Stimulated activated CD8-positive, alpha-beta memory T cell treated with anti-CD3 and anti-CD28 coated beads, Interleukin-12 subunit alpha, Interleukin-12 subunit beta, amount 100 ng/mL, for 24 hours (primary cell): ENCODE data around the gene GTF2IRD1.
"Not testable (repeated sequence)": the region's sequence is repeated elsewhere in the genome, so short reads cannot be mapped to it uniquely, and the experiment has no call there.

Source experiments
- DNase-seq: peaks from one replicate; pipeline ENCODE4 v3.0.0-alpha.2; 2020; ENCODE audit errors: extremely low read depth

The GTF2IRD1 gene

DNA sequence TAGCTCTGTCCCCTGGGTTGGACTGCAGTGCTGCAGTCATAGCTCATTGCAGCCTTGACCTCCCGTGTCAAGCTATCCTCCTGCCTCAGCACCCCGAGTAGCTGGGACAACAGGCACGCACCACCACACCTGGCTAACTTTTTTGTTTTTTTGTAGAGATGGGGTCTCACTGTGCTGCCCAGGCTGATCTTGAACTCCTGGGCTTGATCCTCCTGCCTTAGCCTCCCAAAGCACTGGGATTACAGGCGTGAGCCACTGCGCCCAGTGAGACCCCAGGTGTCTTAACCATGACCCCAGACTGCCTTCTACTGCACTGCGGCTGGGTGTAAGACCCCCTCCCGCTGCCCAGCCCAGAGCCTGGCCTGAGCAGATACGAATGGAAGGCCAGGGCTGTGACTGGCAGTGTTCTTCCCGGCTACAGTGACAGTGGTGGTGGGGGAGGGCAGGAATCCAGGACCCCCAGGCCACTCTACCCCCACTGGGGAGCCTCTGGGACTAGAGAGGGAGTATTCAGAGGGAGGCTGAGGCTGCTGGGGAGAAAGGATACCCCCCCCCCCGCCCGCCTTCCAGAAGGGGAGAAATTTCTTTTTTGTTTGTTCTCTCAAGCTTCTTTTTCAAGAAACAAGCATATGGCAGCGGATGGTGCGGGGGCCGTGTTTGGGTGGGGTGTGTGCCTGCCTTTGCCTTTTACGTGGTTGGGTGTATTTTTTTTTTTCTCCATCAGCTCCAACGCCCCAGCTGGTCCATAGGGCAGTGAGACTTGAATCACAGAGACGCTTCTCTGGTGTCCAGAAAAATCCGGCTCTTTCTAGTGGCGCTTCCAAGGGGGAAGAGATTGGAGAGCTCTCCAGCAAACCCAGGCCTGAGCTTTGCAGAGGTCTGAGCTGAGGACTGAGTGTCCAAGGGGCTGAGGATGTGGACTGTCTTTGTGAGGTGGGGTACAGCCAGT is 36.6 kb downstream of the GTF2IRD1 start:
- no peak for DNase-seq

DNA sequence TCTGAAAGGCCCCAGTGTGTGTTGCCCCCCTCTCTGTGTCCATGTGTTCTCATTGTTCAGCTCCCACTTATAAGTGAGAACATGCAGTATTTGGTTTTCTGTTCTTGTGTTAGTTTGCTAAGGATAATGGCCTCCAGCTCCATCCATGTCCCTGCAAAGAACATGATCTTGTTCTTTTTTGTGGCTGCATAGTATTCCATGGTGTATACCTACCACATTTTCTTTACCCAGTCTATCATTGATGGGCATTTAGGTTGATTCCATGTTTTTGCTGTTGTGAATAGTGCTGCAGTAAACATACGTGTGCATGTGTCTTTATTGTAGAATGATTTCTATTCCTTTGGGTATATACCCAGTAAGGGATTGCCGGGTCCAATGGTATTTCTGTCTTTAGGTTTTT is 37.8 kb downstream of the GTF2IRD1 start:
- DNase-seq: not testable (repeated sequence)

- DNase-seq: no peak
Observed at GRCh38 chr7:74493295-74493694, 39.6 kb downstream of the GTF2IRD1 start.

DNA sequence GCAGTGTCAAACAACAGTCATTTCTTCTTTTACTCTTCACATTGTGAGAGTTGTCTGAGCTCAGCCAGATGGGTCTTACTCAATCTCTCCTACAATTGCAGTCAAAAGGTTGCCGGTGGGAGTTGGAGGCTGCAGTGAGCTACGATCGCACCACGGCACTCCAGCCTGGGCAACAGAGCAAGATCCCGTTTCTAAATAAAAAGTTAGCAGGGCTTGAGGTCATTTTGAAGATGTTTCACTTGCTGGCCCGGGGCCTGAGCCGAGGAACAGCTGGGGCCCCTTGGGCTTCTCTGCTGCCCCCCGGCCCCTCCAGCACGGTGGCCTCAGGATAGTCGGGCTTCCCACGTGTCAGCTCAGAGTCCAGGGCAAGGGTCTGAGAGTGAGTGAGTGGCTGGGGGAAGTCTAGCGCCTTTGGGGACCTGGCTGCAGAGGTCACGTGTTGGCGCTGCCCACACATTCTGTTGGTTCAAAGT is 40.4 kb downstream of the GTF2IRD1 start:
- DNase-seq: no peak

DNA sequence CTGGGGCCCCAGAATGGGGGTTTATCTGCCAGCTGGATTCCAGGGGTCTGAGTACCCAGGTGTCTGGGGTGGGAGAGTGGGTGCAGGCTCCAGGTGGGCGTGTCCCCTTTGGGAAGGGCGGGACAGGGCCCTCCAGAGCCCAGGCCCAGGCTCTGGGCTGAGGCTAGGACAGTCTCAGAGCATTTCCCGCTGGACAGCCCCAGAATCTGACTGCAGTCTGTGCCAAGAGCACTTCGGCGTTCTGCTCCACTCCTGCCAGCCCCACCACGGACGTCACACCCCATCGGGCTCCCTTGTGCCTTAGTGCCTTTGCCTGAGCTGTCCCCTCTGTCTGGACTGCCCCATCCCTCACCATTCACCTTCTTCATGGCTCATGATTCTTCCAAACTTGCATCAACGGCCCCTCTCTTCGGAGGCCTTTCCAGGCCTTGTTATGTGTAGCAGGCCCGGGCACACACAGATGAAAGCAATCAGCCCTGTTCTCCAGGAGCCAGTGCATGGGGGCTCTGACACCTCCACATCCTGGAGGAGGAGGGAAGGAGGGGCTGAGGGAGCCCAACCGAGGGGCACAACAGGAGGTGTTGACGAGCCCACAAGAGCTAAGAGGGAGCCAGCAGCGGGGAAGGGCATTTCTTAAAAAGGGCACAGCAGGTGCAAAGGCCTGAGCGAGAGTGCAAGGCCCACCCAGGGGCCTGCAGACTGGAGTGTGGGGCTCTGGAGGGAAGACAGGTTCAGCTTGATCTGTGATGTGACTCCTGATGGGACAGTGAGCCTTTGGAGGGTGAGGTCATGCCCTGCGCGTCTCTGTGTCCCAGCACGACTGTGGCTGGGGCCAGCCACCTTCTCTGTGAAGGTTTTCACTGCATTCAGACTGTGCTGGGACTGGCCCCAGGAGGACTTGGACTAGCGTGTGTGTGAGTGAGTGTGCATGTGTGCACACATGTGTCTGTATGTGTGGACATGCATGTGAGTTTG is 41.7 kb downstream of the GTF2IRD1 start:
- DNase-seq: no peak

- no peak for DNase-seq
Observed at GRCh38 chr7:74496272-74496671, 42.6 kb downstream of the GTF2IRD1 start.

- not testable (repeated sequence) for DNase-seq
Observed at GRCh38 chr7:74496773-74497172, 43.1 kb downstream of the GTF2IRD1 start.

DNA sequence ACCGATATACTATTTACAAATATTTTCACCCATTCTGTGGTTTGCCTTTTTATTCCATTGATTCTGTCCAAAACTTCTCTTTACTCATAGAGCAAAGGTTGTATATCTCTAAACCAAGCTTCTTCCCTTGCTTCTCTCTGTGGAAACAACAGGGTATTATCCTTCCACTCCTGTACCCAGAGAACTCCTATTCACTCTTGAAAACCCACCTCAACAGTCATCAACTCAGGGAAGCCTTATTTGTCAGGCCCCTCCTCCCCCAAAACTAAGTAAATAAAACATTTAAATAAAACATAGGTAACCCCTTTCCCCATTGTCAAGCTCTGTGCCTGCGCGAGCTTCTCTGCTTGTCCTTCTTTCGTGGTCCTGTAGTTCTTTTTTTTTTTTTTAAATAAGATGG is 44.6 kb downstream of the GTF2IRD1 start:
- no peak for DNase-seq

DNA sequence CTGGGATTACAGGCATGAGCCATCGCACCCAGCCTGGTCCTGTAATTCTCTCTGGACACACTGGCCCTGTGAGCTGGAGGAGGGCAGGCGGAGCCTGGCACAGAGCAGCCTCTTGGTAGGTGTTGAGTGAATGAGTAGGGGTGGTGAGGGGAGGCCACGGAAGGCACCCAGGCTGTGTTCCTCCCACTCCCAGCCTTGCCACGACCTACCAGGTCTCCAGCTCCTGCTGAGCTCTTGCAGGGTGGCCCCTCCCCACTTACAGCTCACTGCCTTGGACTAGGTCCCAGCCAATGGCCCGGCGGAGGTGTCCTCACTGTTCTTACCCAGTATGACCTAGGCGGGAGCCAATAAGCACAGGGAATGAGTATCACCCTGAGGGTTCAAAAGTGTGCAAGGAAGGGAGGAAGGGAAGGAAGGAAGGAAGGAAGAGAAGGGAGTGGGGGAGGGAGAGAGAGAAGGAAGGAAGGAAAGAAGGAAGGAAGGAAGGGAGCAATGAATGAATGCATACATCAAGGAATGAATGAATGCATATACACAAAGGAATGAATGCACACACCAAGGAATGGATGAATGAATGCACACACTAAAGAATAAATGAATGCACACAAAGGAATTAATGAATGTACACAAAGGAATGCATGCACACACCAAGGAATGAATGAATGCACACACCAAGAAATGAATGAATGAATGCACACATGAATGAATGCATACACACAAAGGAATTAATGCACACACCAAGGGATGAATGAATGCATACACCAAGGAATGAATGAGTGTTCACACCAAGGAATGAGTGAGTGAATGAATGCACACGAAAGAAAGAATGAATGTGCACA is 45.5 kb downstream of the GTF2IRD1 start:
- no peak for DNase-seq

DNA sequence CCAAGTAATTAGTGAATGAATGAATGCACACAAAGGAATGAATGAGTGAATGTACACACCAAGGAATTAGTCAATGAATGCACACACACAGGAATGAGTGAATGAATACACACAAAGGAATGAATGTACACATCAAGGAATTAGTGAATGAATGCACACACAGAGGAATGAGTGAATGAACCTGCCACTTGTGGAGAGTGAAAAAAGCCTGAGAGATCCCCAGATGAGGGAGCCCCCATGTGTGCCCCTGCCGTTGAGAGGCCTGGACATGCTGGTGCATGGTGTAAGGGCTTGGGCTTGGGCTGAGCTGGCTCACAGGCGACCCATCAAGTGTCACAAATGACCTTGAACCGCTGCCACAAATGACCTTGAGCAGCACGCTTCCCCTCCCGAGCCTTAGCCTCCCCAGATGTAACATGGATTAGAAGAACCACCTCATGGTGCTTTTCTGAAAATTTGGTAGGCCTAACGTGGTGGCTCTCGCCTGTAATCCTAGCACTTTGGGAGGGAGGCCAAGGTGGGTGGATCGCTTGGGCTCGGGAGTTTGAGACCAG is 46.2 kb downstream of the GTF2IRD1 start:
- no peak for DNase-seq

DNA sequence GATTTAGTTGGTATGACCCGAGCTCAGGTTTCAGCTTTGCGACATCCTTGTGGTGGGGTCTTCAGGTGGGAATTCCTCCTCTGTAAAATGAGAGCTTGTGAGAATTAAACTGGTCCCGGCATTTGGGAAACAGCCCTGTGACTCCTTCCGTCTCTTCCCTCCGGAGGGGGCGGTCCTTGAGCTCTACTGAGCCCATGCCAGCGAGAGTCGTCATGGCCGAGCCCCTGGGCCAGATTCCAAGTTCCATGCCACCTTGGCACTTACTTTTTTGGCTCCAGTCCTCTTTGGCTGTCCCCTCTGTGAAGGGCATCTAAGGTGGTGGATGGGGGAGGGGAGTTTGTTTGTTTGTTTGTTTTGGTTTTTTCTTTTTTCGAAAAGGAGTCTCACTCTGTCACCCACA is 47.6 kb downstream of the GTF2IRD1 start:
- no peak for DNase-seq

GRCh38 chr7:74502216-74502891 is 48.6 kb downstream of the GTF2IRD1 start:
- no peak for DNase-seq

GRCh38 chr7:74503061-74503460 is 49.4 kb downstream of the GTF2IRD1 start:
- no peak for DNase-seq

- no peak for DNase-seq
Observed at GRCh38 chr7:74503943-74504342, 50.2 kb downstream of the GTF2IRD1 start.

GRCh38 chr7:74505471-74506324 is 52.0 kb downstream of the GTF2IRD1 start:
- DNase-seq: no peak

- DNase-seq: no peak
Observed at GRCh38 chr7:74506325-74506724, 52.6 kb downstream of the GTF2IRD1 start.

- DNase-seq: no peak
Observed at GRCh38 chr7:74507538-74508319, 54.0 kb downstream of the GTF2IRD1 start.

- DNase-seq: not testable (repeated sequence)
Observed at GRCh38 chr7:74509453-74509852, 55.7 kb downstream of the GTF2IRD1 start.

GRCh38 chr7:74511345-74511744 is 57.6 kb downstream of the GTF2IRD1 start:
- no peak for DNase-seq
